Measurements from ENCODE around the gene USP36. TPM values are rescaled to one million over a fixed set of nuclear protein-coding genes. Genes with fewer than 3 reads are reported as not detected.

The USP36 gene
- total RNA-seq, 1 experiment from 2014 or later = 29.6 TPM

DNA sequence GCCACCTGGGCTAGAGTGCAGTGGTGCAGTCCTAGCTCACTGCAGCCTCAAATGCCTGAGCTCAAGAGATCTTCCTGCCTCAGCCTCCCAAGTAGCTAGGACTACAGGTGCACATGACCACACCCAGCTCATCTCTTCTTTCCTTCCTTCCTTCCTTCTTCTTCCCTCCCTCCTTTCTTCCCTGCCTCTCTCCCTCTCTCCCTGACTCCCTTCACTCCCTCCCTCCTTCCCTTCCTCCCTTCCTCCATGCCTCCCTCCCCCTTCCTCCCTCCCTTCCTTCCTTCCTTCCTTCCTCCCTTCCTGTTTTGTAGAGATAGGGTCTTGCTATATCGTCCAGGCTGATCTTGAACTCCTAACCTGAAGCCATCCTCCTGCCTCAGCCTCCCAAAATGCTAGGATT, 23.5 kb upstream of the USP36 start:
- Histone ChIP-seq H3K4me3 (ENCODE audit: low read length) (no peak overlapping the region), H3K4me2 (ENCODE audit: low read depth, low read length, poor library complexity, severe bottlenecking) (no peak overlapping the region), H3K27me3 (ENCODE audit: low read length) (no peaks in the 10 kb centered on the region), H3K4me1 (ENCODE audit: low read length) (no peaks in the 10 kb centered on the region), H3K9me2 (replicated peaks; ENCODE audit: insufficient read depth, low read length) (no peaks in the 10 kb centered on the region), H2AFZ (ENCODE audit: low read length) (no peak overlapping the region), H3K9ac (ENCODE audit: low read length) (no peak overlapping the region), H3K36me3 (ENCODE audit: insufficient read depth, low read length) (no peaks in the 10 kb centered on the region), H3K27ac (ENCODE audit: low read length) (no peak overlapping the region), H3K9me3 (ENCODE audit: low read length) (no peaks in the 10 kb centered on the region), H4K20me1 (ENCODE audit: insufficient read depth, low read depth, low read length) (no peaks in the 10 kb centered on the region), H3K79me2 (ENCODE audit: low read length) (no peaks in the 10 kb centered on the region)
- DNase-seq = no peak

DNA sequence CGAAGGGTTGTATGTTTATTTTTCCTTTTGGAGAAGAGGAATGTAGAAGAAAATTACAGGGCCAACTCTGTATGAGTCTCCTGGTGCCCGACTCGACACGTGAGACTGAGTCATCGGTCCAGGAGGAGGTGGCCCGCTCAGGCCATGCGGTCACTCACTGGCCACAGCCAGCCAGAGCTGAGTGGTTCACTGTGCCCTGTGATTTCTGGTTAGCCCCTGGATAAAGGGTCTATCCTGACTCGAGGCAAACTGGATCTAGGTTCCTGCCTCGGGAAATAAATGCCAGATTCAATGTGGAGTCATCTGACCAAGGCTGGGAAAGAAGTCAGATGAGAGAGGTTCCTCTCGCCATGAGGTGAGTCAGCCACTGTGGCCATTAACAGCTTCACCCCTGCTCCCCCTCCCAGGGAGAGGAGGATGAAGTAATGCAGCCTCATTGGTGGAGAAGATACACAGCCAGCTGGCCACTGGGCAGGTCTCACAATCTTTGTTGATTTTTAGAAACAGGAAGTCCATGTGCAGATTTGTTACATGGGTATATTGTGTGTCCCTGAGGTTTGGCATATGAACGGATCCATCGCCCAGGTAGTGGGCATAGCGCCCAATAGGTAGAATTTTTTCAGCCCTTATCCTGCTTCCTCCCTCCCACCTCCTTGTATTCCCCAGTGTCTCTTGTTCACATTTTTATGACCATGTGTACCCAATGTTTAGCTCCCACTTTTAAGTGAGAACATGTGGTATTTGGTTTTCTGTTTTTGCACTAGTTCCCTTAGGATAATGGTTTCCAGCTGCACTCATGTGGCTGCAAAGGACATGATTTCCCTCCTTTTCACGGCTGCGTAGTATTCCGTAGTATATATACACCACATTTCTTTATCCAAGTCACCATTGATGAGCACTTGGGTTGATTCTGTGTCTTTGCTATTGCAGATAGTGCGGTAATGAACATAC, 21.7 kb upstream of the USP36 start:
- Histone ChIP-seq H3K4me1 (ENCODE audit: low read length) (no peaks in the 10 kb centered on the region), H3K4me2 (ENCODE audit: low read depth, low read length, poor library complexity, severe bottlenecking) (no peak overlapping the region), H3K27ac (ENCODE audit: low read length) (no peak overlapping the region), H3K4me3 (ENCODE audit: low read length) (no peak overlapping the region), H3K36me3 (ENCODE audit: insufficient read depth, low read length) (no peaks in the 10 kb centered on the region), H2AFZ (ENCODE audit: low read length) (no peak overlapping the region), H3K27me3 (ENCODE audit: low read length) (no peaks in the 10 kb centered on the region), H3K9ac (ENCODE audit: low read length) (no peak overlapping the region), H3K9me2 (replicated peaks; ENCODE audit: insufficient read depth, low read length) (no peaks in the 10 kb centered on the region), H3K9me3 (ENCODE audit: low read length) (no peaks in the 10 kb centered on the region), H4K20me1 (ENCODE audit: insufficient read depth, low read depth, low read length) (no peaks in the 10 kb centered on the region), H3K79me2 (ENCODE audit: low read length) (no peaks in the 10 kb centered on the region)
- DNase-seq = no peak

DNA sequence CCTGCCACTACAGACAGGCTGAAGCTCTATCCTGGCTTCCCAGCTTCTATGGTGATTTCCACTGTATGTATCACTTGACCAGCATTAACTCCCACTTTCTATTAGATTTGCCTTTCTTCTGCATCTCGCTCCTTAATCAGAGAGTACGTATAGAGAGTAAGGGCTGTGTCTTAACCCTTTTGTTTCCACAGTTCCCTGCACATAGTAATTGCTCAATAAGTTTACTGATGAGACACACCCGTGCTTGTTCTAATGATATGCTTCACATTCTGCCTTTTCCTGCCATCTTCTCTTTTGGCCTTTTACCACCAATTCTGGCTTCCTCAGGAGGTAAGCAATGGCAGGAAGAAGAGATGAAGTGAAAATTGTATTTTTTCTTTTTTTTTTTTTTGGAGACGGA, 20.6 kb upstream of the USP36 start:
- H3K79me2 ChIP-seq (ENCODE audit: low read length) = no peaks in the 10 kb centered on the region
- H3K9me2 ChIP-seq (replicated peaks; ENCODE audit: insufficient read depth, low read length) = no peaks in the 10 kb centered on the region
- H4K20me1 ChIP-seq (ENCODE audit: insufficient read depth, low read depth, low read length) = no peaks in the 10 kb centered on the region
- H3K27me3 ChIP-seq (ENCODE audit: low read length) = no peaks in the 10 kb centered on the region
- no peak overlapping the region for H3K4me2 ChIP-seq (ENCODE audit: low read depth, low read length, poor library complexity, severe bottlenecking)
- H3K27ac ChIP-seq (ENCODE audit: low read length) = no peak overlapping the region
- H3K4me1 ChIP-seq (ENCODE audit: low read length) = no peaks in the 10 kb centered on the region
- H3K4me3 ChIP-seq (ENCODE audit: low read length) = no peak overlapping the region
- no peaks in the 10 kb centered on the region for H3K36me3 ChIP-seq (ENCODE audit: insufficient read depth, low read length)
- DNase-seq = no peak
- H3K9me3 ChIP-seq (ENCODE audit: low read length) = no peaks in the 10 kb centered on the region
- H3K9ac ChIP-seq (ENCODE audit: low read length) = no peak overlapping the region
- no peak overlapping the region for H2AFZ ChIP-seq (ENCODE audit: low read length)

DNA sequence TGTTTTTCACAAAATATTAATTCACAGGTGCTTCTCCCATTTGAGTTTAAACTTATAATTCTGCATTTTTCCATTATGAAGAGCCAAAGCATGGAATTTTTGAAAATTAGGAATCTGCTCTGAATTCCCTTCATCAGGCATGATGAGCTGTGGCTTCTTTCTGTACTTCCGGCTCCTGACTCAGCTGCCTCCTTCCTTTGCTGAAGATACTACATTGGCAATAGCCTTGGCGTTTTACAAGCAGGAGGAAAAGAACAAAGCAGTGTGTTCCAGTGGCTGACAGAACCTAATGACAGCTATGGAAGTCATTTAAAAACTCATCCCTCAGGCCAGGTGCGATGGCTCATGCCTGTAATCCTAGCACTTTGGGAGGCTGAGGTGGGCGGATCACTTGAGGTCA, 18.4 kb upstream of the USP36 start:
- Histone ChIP-seq H3K4me2 (ENCODE audit: low read depth, low read length, poor library complexity, severe bottlenecking) (no peak overlapping the region), H3K27ac (ENCODE audit: low read length) (no peak overlapping the region), H3K4me3 (ENCODE audit: low read length) (no peak overlapping the region), H3K79me2 (ENCODE audit: low read length) (no peaks in the 10 kb centered on the region), H3K4me1 (ENCODE audit: low read length) (no peaks in the 10 kb centered on the region), H3K27me3 (ENCODE audit: low read length) (no peaks in the 10 kb centered on the region), H3K9me3 (ENCODE audit: low read length) (no peaks in the 10 kb centered on the region), H3K36me3 (ENCODE audit: insufficient read depth, low read length) (no peaks in the 10 kb centered on the region), H2AFZ (ENCODE audit: low read length) (no peak overlapping the region), H3K9ac (ENCODE audit: low read length) (no peak overlapping the region), H4K20me1 (ENCODE audit: insufficient read depth, low read depth, low read length) (no peaks in the 10 kb centered on the region), H3K9me2 (replicated peaks; ENCODE audit: insufficient read depth, low read length) (no peaks in the 10 kb centered on the region)
- no peak for DNase-seq

GRCh38 chr17:78857266-78857665, 16.7 kb upstream of the USP36 start:
- Histone ChIP-seq H4K20me1 (ENCODE audit: insufficient read depth, low read depth, low read length) (no peaks in the 10 kb centered on the region), H3K9ac (ENCODE audit: low read length) (no peak overlapping the region), H3K9me2 (replicated peaks; ENCODE audit: insufficient read depth, low read length) (no peaks in the 10 kb centered on the region), H3K4me2 (ENCODE audit: low read depth, low read length, poor library complexity, severe bottlenecking) (no peak overlapping the region), H3K27ac (ENCODE audit: low read length) (no peak overlapping the region), H3K4me1 (ENCODE audit: low read length) (no peaks in the 10 kb centered on the region), H3K27me3 (ENCODE audit: low read length) (no peaks in the 10 kb centered on the region), H3K36me3 (ENCODE audit: insufficient read depth, low read length) (no peaks in the 10 kb centered on the region), H3K4me3 (ENCODE audit: low read length) (no peak overlapping the region), H2AFZ (ENCODE audit: low read length) (no peak overlapping the region), H3K79me2 (ENCODE audit: low read length) (no peaks in the 10 kb centered on the region), H3K9me3 (ENCODE audit: low read length) (no peaks in the 10 kb centered on the region)
- no peak for DNase-seq

GRCh38 chr17:78855561-78856165, 15.0 kb upstream of the USP36 start:
- no peak overlapping the region for H3K9ac ChIP-seq (ENCODE audit: low read length)
- no peak overlapping the region for H3K4me3 ChIP-seq (ENCODE audit: low read length)
- no peaks in the 10 kb centered on the region for H3K27me3 ChIP-seq (ENCODE audit: low read length)
- no peaks in the 10 kb centered on the region for H3K9me3 ChIP-seq (ENCODE audit: low read length)
- no peak for DNase-seq
- H3K36me3 ChIP-seq (ENCODE audit: insufficient read depth, low read length) = no peaks in the 10 kb centered on the region
- H3K4me1 ChIP-seq (ENCODE audit: low read length) = no peaks in the 10 kb centered on the region
- H2AFZ ChIP-seq (ENCODE audit: low read length) = no peak overlapping the region
- H3K9me2 ChIP-seq (replicated peaks; ENCODE audit: insufficient read depth, low read length) = no peaks in the 10 kb centered on the region
- no peak overlapping the region for H3K4me2 ChIP-seq (ENCODE audit: low read depth, low read length, poor library complexity, severe bottlenecking)
- no peaks in the 10 kb centered on the region for H4K20me1 ChIP-seq (ENCODE audit: insufficient read depth, low read depth, low read length)
- no peaks in the 10 kb centered on the region for H3K79me2 ChIP-seq (ENCODE audit: low read length)
- H3K27ac ChIP-seq (ENCODE audit: low read length) = no peak overlapping the region

- Histone ChIP-seq H2AFZ (ENCODE audit: low read length) (no peak overlapping the region), H3K36me3 (ENCODE audit: insufficient read depth, low read length) (no peaks in the 10 kb centered on the region), H4K20me1 (ENCODE audit: insufficient read depth, low read depth, low read length) (no peaks in the 10 kb centered on the region), H3K27ac (ENCODE audit: low read length) (no peak overlapping the region), H3K79me2 (ENCODE audit: low read length) (no peaks in the 10 kb centered on the region), H3K27me3 (ENCODE audit: low read length) (no peaks in the 10 kb centered on the region), H3K4me2 (ENCODE audit: low read depth, low read length, poor library complexity, severe bottlenecking) (no peak overlapping the region), H3K9me3 (ENCODE audit: low read length) (no peaks in the 10 kb centered on the region), H3K9me2 (replicated peaks; ENCODE audit: insufficient read depth, low read length) (no peaks in the 10 kb centered on the region), H3K9ac (ENCODE audit: low read length) (no peak overlapping the region), H3K4me1 (ENCODE audit: low read length) (no peaks in the 10 kb centered on the region), H3K4me3 (ENCODE audit: low read length) (no peak overlapping the region)
- no peak for DNase-seq
These were observed 13.9 kb upstream of the USP36 start for GRCh38 chr17:78854508-78854907.

- Histone ChIP-seq H3K4me1 (ENCODE audit: low read length) (no peaks in the 10 kb centered on the region), H3K36me3 (ENCODE audit: insufficient read depth, low read length) (no peaks in the 10 kb centered on the region), H3K9me2 (replicated peaks; ENCODE audit: insufficient read depth, low read length) (no peaks in the 10 kb centered on the region), H3K9me3 (ENCODE audit: low read length) (no peaks in the 10 kb centered on the region), H3K27ac (ENCODE audit: low read length) (no peak overlapping the region), H3K9ac (ENCODE audit: low read length) (no peak overlapping the region), H3K79me2 (ENCODE audit: low read length) (no peaks in the 10 kb centered on the region), H4K20me1 (ENCODE audit: insufficient read depth, low read depth, low read length) (no peaks in the 10 kb centered on the region), H3K4me3 (ENCODE audit: low read length) (no peak overlapping the region), H2AFZ (ENCODE audit: low read length) (no peak overlapping the region), H3K4me2 (ENCODE audit: low read depth, low read length, poor library complexity, severe bottlenecking) (no peak overlapping the region), H3K27me3 (ENCODE audit: low read length) (no peaks in the 10 kb centered on the region)
- no peak for DNase-seq
These were observed 13.3 kb upstream of the USP36 start for GRCh38 chr17:78853926-78854394.
